DMS79 treated with DMSO at 0.1 percent for 48 hours (cell line): ENCODE results near the gene ANGPTL8.

ENCODE experiments used
- DNase-seq: peaks from one replicate; lab custom pipeline; 2025; lab: John Stamatoyannopoulos, UW

ANGPTL8 gene

DNA sequence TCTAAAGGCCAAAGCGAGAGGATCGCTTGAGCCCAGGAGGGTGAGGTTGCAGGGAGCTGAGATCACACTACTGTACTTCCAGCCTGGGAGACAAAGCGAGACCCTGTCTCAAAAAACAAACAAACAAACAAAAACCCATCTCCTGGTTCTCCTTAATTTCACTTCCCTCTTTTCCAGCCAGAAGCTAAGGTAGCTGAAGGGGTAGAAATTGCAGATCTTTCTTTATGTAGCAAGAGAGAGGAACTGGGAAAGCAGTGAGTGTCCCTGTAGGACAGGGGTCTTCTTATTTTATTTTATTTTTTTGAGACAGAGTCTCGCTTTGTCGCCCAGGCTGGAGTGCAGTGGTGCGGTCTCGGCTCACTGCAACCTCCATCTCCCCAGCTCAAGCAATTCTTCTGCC lies 52.0 kb downstream of the ANGPTL8 start:
- DNase-seq = no peak
